Nephron progenitor cell (in vitro differentiated cells): ENCODE data around the gene DMGDH.

Experiments used
- DNase-seq: peaks from one replicate; pipeline ENCODE4 v3.0.0; 2021
- H3K27ac Mint-ChIP-seq: 2 replicates; pipeline ENCODE4 v1.8.0; 2021; ENCODE audit warnings: mild to moderate bottlenecking, moderate library complexity, mixed read lengths
- H3K27me3 Mint-ChIP-seq: 2 replicates; pipeline ENCODE4 v1.8.0; 2021; ENCODE audit warnings: mild to moderate bottlenecking, low read depth, mixed read lengths; ENCODE audit not compliant: poor library complexity
- H3K36me3 Mint-ChIP-seq: 2 replicates; pipeline ENCODE4 v1.8.0; 2021; ENCODE audit warnings: low read depth, mixed read lengths
- H3K4me1 Mint-ChIP-seq: 2 replicates; pipeline ENCODE4 v1.8.0; 2021; ENCODE audit warnings: mixed read lengths
- H3K4me3 Mint-ChIP-seq: 2 replicates; pipeline ENCODE4 v1.8.0; 2021; ENCODE audit warnings: mild to moderate bottlenecking, moderate library complexity, mixed read lengths
- H3K9me3 Mint-ChIP-seq: 2 replicates; pipeline ENCODE4 v1.8.0; 2021; ENCODE audit warnings: mild to moderate bottlenecking, moderate library complexity, mixed read lengths
- TF ChIP-seq, protein P1 (sequence below): fragments of 200-600 bp; sonication (generic); IDR thresholded peaks from 2 replicates; pipeline ENCODE4 v1.5.0; 2021; ENCODE audit warnings: antibody characterized with exemption

DMGDH gene

DNA sequence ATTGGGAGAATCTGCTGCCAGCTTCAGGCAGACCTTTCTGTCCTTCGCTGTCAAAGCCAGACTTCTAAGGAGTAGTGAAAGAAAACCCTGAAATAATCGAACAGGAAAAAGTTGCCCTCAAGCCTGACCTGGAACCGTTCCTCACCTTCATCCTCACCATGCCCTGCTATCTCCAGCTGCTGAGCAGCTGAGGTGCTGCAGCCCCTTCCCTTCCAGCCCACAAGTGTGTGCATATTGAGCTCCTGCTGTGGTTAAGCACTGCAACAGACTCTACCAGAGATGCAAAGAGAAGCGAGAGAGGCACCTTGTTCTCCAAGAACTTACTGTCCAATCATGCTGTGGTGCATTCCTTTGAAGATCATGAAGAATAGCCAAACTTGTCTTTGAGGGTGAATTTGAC, 19.0 kb upstream of the DMGDH start:
- no peak overlapping the region for H3K27ac Mint-ChIP-seq
- H3K36me3 Mint-ChIP-seq = no peaks in the 10 kb centered on the region
- peaks cover 14% of the 10 kb centered on the region for H3K27me3 Mint-ChIP-seq
- TF ChIP-seq, protein P1, sequence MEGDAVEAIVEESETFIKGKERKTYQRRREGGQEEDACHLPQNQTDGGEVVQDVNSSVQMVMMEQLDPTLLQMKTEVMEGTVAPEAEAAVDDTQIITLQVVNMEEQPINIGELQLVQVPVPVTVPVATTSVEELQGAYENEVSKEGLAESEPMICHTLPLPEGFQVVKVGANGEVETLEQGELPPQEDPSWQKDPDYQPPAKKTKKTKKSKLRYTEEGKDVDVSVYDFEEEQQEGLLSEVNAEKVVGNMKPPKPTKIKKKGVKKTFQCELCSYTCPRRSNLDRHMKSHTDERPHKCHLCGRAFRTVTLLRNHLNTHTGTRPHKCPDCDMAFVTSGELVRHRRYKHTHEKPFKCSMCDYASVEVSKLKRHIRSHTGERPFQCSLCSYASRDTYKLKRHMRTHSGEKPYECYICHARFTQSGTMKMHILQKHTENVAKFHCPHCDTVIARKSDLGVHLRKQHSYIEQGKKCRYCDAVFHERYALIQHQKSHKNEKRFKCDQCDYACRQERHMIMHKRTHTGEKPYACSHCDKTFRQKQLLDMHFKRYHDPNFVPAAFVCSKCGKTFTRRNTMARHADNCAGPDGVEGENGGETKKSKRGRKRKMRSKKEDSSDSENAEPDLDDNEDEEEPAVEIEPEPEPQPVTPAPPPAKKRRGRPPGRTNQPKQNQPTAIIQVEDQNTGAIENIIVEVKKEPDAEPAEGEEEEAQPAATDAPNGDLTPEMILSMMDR = no peak
- no peaks in the 10 kb centered on the region for H3K4me1 Mint-ChIP-seq
- no peak for DNase-seq
- H3K4me3 Mint-ChIP-seq = no peak overlapping the region
- H3K9me3 Mint-ChIP-seq = no peaks in the 10 kb centered on the region

- peaks cover 10% of the 10 kb centered on the region for H3K27me3 Mint-ChIP-seq
- TF ChIP-seq, protein P1 = no peak
Observed at GRCh38 chr5:79086116-79086515, 16.6 kb upstream of the DMGDH start.

DNA sequence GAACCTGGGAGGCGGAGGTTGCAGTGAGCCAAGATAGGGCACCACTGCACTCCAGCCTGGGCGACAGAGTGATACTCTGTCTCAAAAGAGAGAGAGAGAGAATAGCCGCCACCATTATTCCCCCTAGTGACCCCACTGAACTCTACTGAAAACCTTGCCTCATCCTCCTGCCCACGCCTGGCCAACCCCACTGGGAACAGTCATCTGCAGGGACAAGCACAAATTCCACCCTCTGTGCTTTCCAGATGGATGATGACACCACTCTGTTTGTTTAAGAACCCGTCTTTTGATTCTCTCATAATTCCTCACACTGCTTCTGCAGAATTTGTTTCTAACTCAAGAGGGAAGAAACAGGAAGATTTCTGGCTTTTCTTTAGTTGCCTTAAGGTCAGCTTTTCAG, 12.3 kb upstream of the DMGDH start:
- DNase-seq = no peak
- Mint-ChIP-seq H3K9me3 (no peaks in the 10 kb centered on the region), H3K4me1 (peaks cover 15% of the 10 kb centered on the region), H3K4me3 (no peak overlapping the region), H3K36me3 (no peaks in the 10 kb centered on the region), H3K27ac (no peak overlapping the region), H3K27me3 (peaks cover 8% of the 10 kb centered on the region)
- TF ChIP-seq, protein P1 = no peak

More at GRCh38 chr5:79086116-79086515, 16.6 kb upstream of the DMGDH start:
- H3K9me3 Mint-ChIP-seq = no peaks in the 10 kb centered on the region
- H3K4me3 Mint-ChIP-seq = no peak overlapping the region
- H3K36me3 Mint-ChIP-seq = no peaks in the 10 kb centered on the region
- DNase-seq = no peak
- no peak overlapping the region for H3K27ac Mint-ChIP-seq
- no peaks in the 10 kb centered on the region for H3K4me1 Mint-ChIP-seq

GRCh38 chr5:79080804-79081203, 11.3 kb upstream of the DMGDH start:
- peaks cover 8% of the 10 kb centered on the region for H3K27me3 Mint-ChIP-seq
- DNase-seq = no peak
- TF ChIP-seq, protein P1 = no peak
- H3K4me1 Mint-ChIP-seq = peaks cover 15% of the 10 kb centered on the region
- H3K27ac Mint-ChIP-seq = no peak overlapping the region
- no peak overlapping the region for H3K4me3 Mint-ChIP-seq
- H3K9me3 Mint-ChIP-seq = peaks cover 6% of the 10 kb centered on the region
- H3K36me3 Mint-ChIP-seq = no peaks in the 10 kb centered on the region

GRCh38 chr5:79077680-79078365, 8.3 kb upstream of the DMGDH start:
- no peak for DNase-seq
- Mint-ChIP-seq H3K9me3 (peaks cover 30% of the 10 kb centered on the region), H3K36me3 (no peaks in the 10 kb centered on the region), H3K27ac (peak overlapping the region; percentile 0), H3K4me1 (peaks cover 15% of the 10 kb centered on the region), H3K27me3 (peaks cover 7% of the 10 kb centered on the region), H3K4me3 (no peak overlapping the region)
- TF ChIP-seq, protein P1 = no peak

GRCh38 chr5:79076819-79077218, 7.3 kb upstream of the DMGDH start:
- TF ChIP-seq, protein P1 = no peak
- H3K36me3 Mint-ChIP-seq = peaks cover 4% of the 10 kb centered on the region
- peaks cover 15% of the 10 kb centered on the region for H3K4me1 Mint-ChIP-seq
- H3K27me3 Mint-ChIP-seq = peaks cover 7% of the 10 kb centered on the region
- H3K4me3 Mint-ChIP-seq = no peak overlapping the region
- H3K27ac Mint-ChIP-seq = no peak overlapping the region
- no peak for DNase-seq
- peaks cover 34% of the 10 kb centered on the region for H3K9me3 Mint-ChIP-seq
